ENCODE data around the gene FGF14.
"Not testable (repeated sequence)": the region's sequence is repeated elsewhere in the genome, so short reads cannot be mapped to it uniquely, and the experiment has no call there.

FGF14 gene

DNA sequence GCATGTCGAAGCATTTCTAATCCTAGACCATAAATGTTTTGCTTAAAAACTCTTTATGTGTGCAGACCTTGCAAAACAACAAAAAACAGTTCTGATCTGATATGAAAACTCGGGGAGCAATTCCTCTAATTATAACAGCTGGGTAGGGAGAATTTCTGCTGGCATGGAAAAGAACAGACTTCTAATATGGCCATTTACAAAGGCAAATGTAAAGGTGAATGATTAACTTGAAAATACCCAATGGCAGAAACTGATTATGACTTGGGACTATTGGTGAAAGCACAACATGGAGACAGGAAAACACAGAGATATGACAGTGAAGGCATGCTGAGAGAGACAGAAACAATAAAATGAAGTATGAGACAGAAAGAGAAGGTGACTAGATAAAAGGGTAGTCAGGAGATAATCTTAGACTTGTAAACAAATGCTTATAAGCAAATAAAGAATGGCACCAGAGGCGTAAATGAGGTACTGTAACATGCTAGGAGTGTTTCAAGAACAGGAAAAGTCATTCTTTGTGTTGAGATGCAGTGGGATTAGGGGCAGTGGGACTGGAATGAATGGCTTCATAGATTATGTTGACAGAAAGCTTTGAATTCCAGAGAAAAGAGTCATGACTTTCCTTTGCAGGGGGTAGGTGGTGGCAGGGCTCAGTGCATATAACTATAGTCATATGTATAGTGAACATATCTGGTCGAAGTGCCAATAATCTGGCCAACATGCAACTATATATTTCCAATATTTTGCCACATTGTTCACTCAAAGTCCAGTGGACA, 556.4 kb downstream of the FGF14 start:
- Histone ChIP-seq H3K4me1 (ENCODE audit: control insufficient read depth in 1 of 2, insufficient read depth in 2 of 2, low read length in 2 of 2) (no peaks in the 10 kb centered on the region), H3K27me3 (ENCODE audit: control insufficient read depth in 1 of 2, insufficient read depth in 2 of 2, low read length in 2 of 2) (no peaks in the 10 kb centered on the region), H3K9ac (ENCODE audit: low read depth in 1 of 2, low read length in 2 of 2) (no peak overlapping the region), H3K4me3 (ENCODE audit: low read depth in 1 of 2, low read length in 2 of 2) (no peak overlapping the region), H3K27ac (ENCODE audit: low read depth, low read length) (no peak overlapping the region), H3K9me3 (ENCODE audit: control insufficient read depth in 1 of 2, low read length in 2 of 2) (no peaks in the 10 kb centered on the region), H3K36me3 (ENCODE audit: control insufficient read depth in 1 of 2, insufficient read depth in 2 of 2, low read length in 2 of 2) (no peaks in the 10 kb centered on the region)

DNA sequence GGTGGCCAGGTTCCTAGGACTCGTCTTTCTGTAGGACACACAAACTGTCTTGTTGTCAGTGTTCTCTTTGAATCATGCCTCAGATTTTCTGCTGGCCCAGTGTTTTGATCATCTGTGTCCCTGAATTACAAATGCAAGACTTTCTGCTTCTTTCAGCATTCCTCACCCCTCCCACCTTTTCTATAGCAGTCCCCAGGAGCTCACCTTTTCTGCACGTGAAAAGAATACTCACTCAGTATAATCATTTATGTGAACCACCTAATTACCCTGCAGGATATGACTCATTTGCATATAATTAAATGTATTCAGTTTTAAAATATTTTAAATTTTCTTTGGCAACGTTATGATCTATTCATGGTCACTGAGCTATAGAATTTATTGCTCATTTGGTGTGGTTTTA, 560.1 kb downstream of the FGF14 start:
- no peaks in the 10 kb centered on the region for H3K9me3 ChIP-seq (ENCODE audit: control insufficient read depth in 1 of 2, low read length in 2 of 2)
- H3K4me3 ChIP-seq (ENCODE audit: low read depth in 1 of 2, low read length in 2 of 2) = no peak overlapping the region
- H3K36me3 ChIP-seq (ENCODE audit: control insufficient read depth in 1 of 2, insufficient read depth in 2 of 2, low read length in 2 of 2) = no peaks in the 10 kb centered on the region
- no peaks in the 10 kb centered on the region for H3K27me3 ChIP-seq (ENCODE audit: control insufficient read depth in 1 of 2, insufficient read depth in 2 of 2, low read length in 2 of 2)
- H3K27ac ChIP-seq (ENCODE audit: low read depth, low read length) = no peak overlapping the region
- H3K4me1 ChIP-seq (ENCODE audit: control insufficient read depth in 1 of 2, insufficient read depth in 2 of 2, low read length in 2 of 2) = no peaks in the 10 kb centered on the region
- H3K9ac ChIP-seq (ENCODE audit: low read depth in 1 of 2, low read length in 2 of 2) = no peak overlapping the region

DNA sequence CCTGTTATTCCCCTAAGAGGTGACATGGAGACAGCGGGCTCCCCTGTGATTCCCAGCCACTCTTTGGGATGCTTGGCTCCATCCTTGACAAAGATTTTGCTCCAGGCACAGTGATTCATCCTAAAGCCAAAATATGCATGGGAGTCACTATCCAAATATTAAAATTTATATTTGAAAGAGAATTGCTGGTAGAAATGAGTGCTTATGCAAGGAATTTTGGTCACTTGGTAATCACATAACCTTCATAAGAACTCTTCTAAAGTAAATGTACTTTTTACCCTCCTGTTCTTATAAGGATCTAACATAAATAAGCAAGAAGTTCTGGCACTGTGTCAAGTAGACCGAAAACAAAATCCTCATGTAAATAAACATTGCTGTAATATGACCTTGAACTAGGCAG, 563.5 kb downstream of the FGF14 start:
- no peaks in the 10 kb centered on the region for H3K27me3 ChIP-seq (ENCODE audit: control insufficient read depth in 1 of 2, insufficient read depth in 2 of 2, low read length in 2 of 2)
- no peak overlapping the region for H3K27ac ChIP-seq (ENCODE audit: low read depth, low read length)
- no peak overlapping the region for H3K4me3 ChIP-seq (ENCODE audit: low read depth in 1 of 2, low read length in 2 of 2)

DNA sequence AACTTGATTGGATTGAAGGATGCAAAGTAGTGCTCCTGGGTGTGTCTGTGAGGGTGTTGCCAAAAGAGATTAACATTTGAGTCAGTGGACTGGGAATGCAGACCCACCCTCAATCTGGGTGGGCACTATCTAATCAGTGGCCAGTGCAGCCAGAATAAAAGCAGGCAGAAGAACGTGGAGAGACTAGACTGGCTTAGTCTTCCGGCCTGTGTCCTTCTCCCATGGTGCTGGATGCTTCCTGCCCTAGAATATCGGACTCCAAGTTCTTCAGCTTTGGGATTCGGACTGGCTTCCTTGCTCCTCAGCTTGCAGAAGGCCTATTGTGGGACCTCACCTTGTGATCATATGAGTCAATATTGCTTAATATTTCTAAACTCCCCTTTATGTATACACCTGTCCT, 564.1 kb downstream of the FGF14 start:
- not testable (repeated sequence) for H3K4me3 ChIP-seq (ENCODE audit: low read depth in 1 of 2, low read length in 2 of 2); H3K9me3 ChIP-seq (ENCODE audit: control insufficient read depth in 1 of 2, low read length in 2 of 2); H3K36me3 ChIP-seq (ENCODE audit: control insufficient read depth in 1 of 2, insufficient read depth in 2 of 2, low read length in 2 of 2)

More for the DNA sequence above, 563.5 kb downstream of the FGF14 start:
- Histone ChIP-seq H3K4me1 (ENCODE audit: control insufficient read depth in 1 of 2, insufficient read depth in 2 of 2, low read length in 2 of 2) (no peaks in the 10 kb centered on the region), H3K9ac (ENCODE audit: low read depth in 1 of 2, low read length in 2 of 2) (no peak overlapping the region), H3K36me3 (ENCODE audit: control insufficient read depth in 1 of 2, insufficient read depth in 2 of 2, low read length in 2 of 2) (no peaks in the 10 kb centered on the region), H3K9me3 (ENCODE audit: control insufficient read depth in 1 of 2, low read length in 2 of 2) (no peaks in the 10 kb centered on the region)

DNA sequence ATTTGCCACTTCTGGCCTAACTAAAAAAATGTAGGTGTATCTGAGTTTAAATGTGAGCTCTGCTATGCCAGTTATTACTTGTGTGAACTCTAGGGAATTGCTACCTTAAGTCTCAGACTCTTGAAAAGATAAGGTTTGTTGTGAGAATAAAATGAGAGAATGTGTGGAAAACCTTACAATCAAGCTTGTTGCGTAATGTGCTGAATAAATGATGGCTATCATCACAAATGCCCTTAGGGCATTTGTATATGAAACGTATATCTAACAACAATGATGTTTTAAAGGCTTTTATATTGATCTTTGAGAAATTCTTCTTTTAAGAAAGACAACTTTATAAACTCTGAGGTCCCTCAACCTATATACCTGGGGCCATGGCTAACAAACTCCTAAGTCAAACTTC, 564.6 kb downstream of the FGF14 start:
- H3K9ac ChIP-seq (ENCODE audit: low read depth in 1 of 2, low read length in 2 of 2) = no peak overlapping the region
- no peaks in the 10 kb centered on the region for H3K27me3 ChIP-seq (ENCODE audit: control insufficient read depth in 1 of 2, insufficient read depth in 2 of 2, low read length in 2 of 2)
- H3K27ac ChIP-seq (ENCODE audit: low read depth, low read length) = no peak overlapping the region
- H3K4me3 ChIP-seq (ENCODE audit: low read depth in 1 of 2, low read length in 2 of 2) = no peak overlapping the region
- H3K4me1 ChIP-seq (ENCODE audit: control insufficient read depth in 1 of 2, insufficient read depth in 2 of 2, low read length in 2 of 2) = no peaks in the 10 kb centered on the region
- no peaks in the 10 kb centered on the region for H3K9me3 ChIP-seq (ENCODE audit: control insufficient read depth in 1 of 2, low read length in 2 of 2)
- H3K36me3 ChIP-seq (ENCODE audit: control insufficient read depth in 1 of 2, insufficient read depth in 2 of 2, low read length in 2 of 2) = no peaks in the 10 kb centered on the region

More for the DNA sequence above, 564.1 kb downstream of the FGF14 start:
- not testable (repeated sequence) for H3K27me3 ChIP-seq (ENCODE audit: control insufficient read depth in 1 of 2, insufficient read depth in 2 of 2, low read length in 2 of 2); H3K4me1 ChIP-seq (ENCODE audit: control insufficient read depth in 1 of 2, insufficient read depth in 2 of 2, low read length in 2 of 2); H3K27ac ChIP-seq (ENCODE audit: low read depth, low read length); H3K9ac ChIP-seq (ENCODE audit: low read depth in 1 of 2, low read length in 2 of 2)

DNA sequence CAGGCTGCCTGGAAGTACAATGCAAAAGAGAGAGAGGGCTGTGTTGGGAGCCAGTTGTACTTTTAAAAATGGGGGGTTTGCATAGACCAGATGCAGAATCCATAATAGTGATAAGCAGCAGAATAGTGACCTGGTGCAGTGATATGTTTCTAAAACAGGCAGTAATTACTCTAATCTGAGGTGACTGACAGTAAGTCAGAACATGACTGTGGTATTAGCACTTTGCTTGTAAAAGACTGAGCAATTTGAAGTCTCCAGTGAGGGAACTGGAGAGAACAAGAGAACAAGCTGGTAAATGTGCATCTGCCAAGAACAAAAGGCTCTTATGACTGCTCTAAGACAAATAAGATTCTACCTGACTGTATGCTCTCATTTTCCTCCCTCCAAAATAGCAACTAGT, 565.9 kb downstream of the FGF14 start:
- no peaks in the 10 kb centered on the region for H3K9me3 ChIP-seq (ENCODE audit: control insufficient read depth in 1 of 2, low read length in 2 of 2)
- H3K27ac ChIP-seq (ENCODE audit: low read depth, low read length) = no peak overlapping the region
- no peak overlapping the region for H3K9ac ChIP-seq (ENCODE audit: low read depth in 1 of 2, low read length in 2 of 2)
- H3K4me3 ChIP-seq (ENCODE audit: low read depth in 1 of 2, low read length in 2 of 2) = no peak overlapping the region
- H3K4me1 ChIP-seq (ENCODE audit: control insufficient read depth in 1 of 2, insufficient read depth in 2 of 2, low read length in 2 of 2) = no peaks in the 10 kb centered on the region
- H3K36me3 ChIP-seq (ENCODE audit: control insufficient read depth in 1 of 2, insufficient read depth in 2 of 2, low read length in 2 of 2) = no peaks in the 10 kb centered on the region
- H3K27me3 ChIP-seq (ENCODE audit: control insufficient read depth in 1 of 2, insufficient read depth in 2 of 2, low read length in 2 of 2) = no peaks in the 10 kb centered on the region

DNA sequence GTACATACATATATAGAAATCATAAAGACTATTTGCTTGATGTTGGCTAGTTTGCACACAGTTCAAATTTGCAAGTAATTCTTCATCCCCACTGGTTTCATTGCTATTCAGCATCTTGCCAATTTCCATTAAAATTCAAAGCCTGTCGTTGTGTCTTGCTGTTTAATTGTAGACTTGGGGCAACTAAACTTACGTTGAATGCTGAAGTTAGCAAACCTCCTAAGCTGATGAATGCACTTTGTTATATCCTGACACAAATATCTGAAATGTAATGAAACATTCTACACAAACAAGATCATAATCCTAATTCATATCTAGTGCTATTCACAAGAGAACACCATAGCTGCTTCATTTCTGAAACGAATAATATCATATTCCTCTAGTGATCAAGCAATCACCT, 568.2 kb downstream of the FGF14 start:
- Histone ChIP-seq H3K4me1 (ENCODE audit: control insufficient read depth in 1 of 2, insufficient read depth in 2 of 2, low read length in 2 of 2) (no peaks in the 10 kb centered on the region), H3K36me3 (ENCODE audit: control insufficient read depth in 1 of 2, insufficient read depth in 2 of 2, low read length in 2 of 2) (no peaks in the 10 kb centered on the region), H3K9ac (ENCODE audit: low read depth in 1 of 2, low read length in 2 of 2) (no peak overlapping the region), H3K27ac (ENCODE audit: low read depth, low read length) (no peak overlapping the region), H3K27me3 (ENCODE audit: control insufficient read depth in 1 of 2, insufficient read depth in 2 of 2, low read length in 2 of 2) (no peaks in the 10 kb centered on the region), H3K4me3 (ENCODE audit: low read depth in 1 of 2, low read length in 2 of 2) (no peak overlapping the region), H3K9me3 (ENCODE audit: control insufficient read depth in 1 of 2, low read length in 2 of 2) (no peaks in the 10 kb centered on the region)

DNA sequence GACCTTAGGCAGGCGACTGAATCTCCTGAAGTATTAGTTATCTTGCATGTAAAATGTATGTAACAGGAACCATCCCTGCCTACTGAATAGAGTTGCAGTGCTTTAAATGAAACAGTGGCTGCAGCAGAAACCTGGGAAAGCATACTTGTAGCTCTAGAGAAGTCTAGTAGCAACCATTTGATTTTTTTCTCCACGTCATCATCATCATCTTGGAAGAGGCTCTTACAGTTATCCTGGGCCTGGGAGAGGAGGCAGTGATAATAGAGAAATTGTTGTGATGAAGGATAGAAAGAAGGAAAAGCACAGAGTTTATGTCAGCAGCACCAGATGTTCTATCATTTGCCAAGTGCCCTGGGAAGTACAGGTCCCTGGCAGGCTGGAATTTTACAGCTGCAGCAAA, 571.8 kb downstream of the FGF14 start:
- no peak overlapping the region for H3K27ac ChIP-seq (ENCODE audit: low read depth, low read length)
- no peak overlapping the region for H3K9ac ChIP-seq (ENCODE audit: low read depth in 1 of 2, low read length in 2 of 2)
- no peaks in the 10 kb centered on the region for H3K27me3 ChIP-seq (ENCODE audit: control insufficient read depth in 1 of 2, insufficient read depth in 2 of 2, low read length in 2 of 2)
- no peaks in the 10 kb centered on the region for H3K36me3 ChIP-seq (ENCODE audit: control insufficient read depth in 1 of 2, insufficient read depth in 2 of 2, low read length in 2 of 2)
- H3K4me3 ChIP-seq (ENCODE audit: low read depth in 1 of 2, low read length in 2 of 2) = no peak overlapping the region
- H3K4me1 ChIP-seq (ENCODE audit: control insufficient read depth in 1 of 2, insufficient read depth in 2 of 2, low read length in 2 of 2) = no peaks in the 10 kb centered on the region
- H3K9me3 ChIP-seq (ENCODE audit: control insufficient read depth in 1 of 2, low read length in 2 of 2) = no peaks in the 10 kb centered on the region

DNA sequence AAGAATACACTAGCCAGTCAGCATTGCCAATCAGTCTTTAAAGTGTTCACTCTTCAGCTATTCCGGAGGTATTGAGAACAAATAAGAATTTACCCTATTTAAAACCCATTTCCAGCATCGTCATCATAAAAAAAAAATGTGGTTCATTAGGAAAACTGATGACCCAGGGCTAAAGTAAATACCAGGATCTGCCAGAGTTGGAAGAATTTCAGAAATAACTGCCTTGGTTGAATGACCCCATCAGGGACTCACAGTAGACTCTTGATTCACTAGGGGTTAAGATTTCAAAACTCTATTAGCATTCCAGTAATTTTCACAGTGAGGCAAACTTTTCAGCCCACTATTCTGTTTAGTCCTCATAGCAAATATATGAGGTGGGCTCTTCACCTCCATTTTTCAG, 572.4 kb downstream of the FGF14 start:
- no peak overlapping the region for H3K4me3 ChIP-seq (ENCODE audit: low read depth in 1 of 2, low read length in 2 of 2)
- no peaks in the 10 kb centered on the region for H3K27me3 ChIP-seq (ENCODE audit: control insufficient read depth in 1 of 2, insufficient read depth in 2 of 2, low read length in 2 of 2)
- H3K4me1 ChIP-seq (ENCODE audit: control insufficient read depth in 1 of 2, insufficient read depth in 2 of 2, low read length in 2 of 2) = no peaks in the 10 kb centered on the region
- H3K9ac ChIP-seq (ENCODE audit: low read depth in 1 of 2, low read length in 2 of 2) = no peak overlapping the region
- H3K9me3 ChIP-seq (ENCODE audit: control insufficient read depth in 1 of 2, low read length in 2 of 2) = no peaks in the 10 kb centered on the region
- H3K27ac ChIP-seq (ENCODE audit: low read depth, low read length) = no peak overlapping the region
- H3K36me3 ChIP-seq (ENCODE audit: control insufficient read depth in 1 of 2, insufficient read depth in 2 of 2, low read length in 2 of 2) = no peaks in the 10 kb centered on the region

DNA sequence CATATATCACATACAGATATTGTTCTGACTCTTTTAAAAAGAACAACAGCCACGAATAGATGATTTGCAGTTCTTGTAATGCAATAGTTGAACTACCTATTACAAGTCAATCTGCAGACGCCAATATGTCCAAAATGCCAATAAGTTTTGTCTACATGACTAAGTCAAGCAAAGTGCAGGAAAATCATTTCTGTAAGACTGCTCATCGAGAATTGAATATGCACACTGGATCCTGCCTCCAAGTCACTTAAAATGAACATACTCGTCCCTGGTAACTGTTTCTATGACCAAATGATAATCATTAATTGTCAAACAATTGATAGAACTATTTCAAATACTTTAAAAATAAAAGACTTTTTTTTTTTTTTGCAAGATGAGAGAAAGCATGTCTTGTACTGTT, 573.7 kb downstream of the FGF14 start:
- H3K9me3 ChIP-seq (ENCODE audit: control insufficient read depth in 1 of 2, low read length in 2 of 2) = no peaks in the 10 kb centered on the region
- no peaks in the 10 kb centered on the region for H3K4me1 ChIP-seq (ENCODE audit: control insufficient read depth in 1 of 2, insufficient read depth in 2 of 2, low read length in 2 of 2)
- no peak overlapping the region for H3K4me3 ChIP-seq (ENCODE audit: low read depth in 1 of 2, low read length in 2 of 2)
- H3K36me3 ChIP-seq (ENCODE audit: control insufficient read depth in 1 of 2, insufficient read depth in 2 of 2, low read length in 2 of 2) = no peaks in the 10 kb centered on the region
- H3K27me3 ChIP-seq (ENCODE audit: control insufficient read depth in 1 of 2, insufficient read depth in 2 of 2, low read length in 2 of 2) = no peaks in the 10 kb centered on the region
- H3K9ac ChIP-seq (ENCODE audit: low read depth in 1 of 2, low read length in 2 of 2) = no peak overlapping the region
- H3K27ac ChIP-seq (ENCODE audit: low read depth, low read length) = no peak overlapping the region

DNA sequence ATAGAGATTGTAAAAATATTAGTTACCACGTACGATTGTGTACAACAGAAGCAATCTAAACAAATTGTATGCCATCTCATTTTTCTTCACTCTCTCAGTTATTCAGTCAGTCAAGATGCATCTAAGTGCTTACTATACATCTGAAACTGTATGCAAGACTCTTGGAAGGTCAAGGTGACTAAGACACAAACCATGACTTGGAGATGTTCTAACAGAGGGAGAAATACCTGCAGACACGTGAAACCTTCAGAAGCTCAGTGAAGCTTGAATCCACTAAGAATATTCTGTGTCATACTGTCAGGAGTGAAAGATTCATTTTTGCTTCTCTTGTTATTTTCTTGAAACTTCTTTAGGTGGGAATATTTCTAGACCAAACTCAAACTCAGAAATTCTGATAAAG, 584.0 kb downstream of the FGF14 start:
- no peak overlapping the region for H3K4me3 ChIP-seq (ENCODE audit: low read depth in 1 of 2, low read length in 2 of 2)
- no peaks in the 10 kb centered on the region for H3K9me3 ChIP-seq (ENCODE audit: control insufficient read depth in 1 of 2, low read length in 2 of 2)
- H3K36me3 ChIP-seq (ENCODE audit: control insufficient read depth in 1 of 2, insufficient read depth in 2 of 2, low read length in 2 of 2) = no peaks in the 10 kb centered on the region
- H3K9ac ChIP-seq (ENCODE audit: low read depth in 1 of 2, low read length in 2 of 2) = no peak overlapping the region
- no peaks in the 10 kb centered on the region for H3K4me1 ChIP-seq (ENCODE audit: control insufficient read depth in 1 of 2, insufficient read depth in 2 of 2, low read length in 2 of 2)
- H3K27ac ChIP-seq (ENCODE audit: low read depth, low read length) = no peak overlapping the region
- H3K27me3 ChIP-seq (ENCODE audit: control insufficient read depth in 1 of 2, insufficient read depth in 2 of 2, low read length in 2 of 2) = no peaks in the 10 kb centered on the region
